H9 (cell line): ENCODE results near the gene CTDSPL. TPM values are rescaled to one million over a fixed set of nuclear protein-coding genes. Genes with fewer than 3 reads are reported as not detected.

Experiments
- DNase-seq: peaks from one replicate; pipeline ENCODE4 v3.0.0-alpha.2; 2017
- H2AFZ ChIP-seq: one replicate; pipeline ENCODE4 v1.6.1; 2013; ENCODE audit warnings: mild to moderate bottlenecking, low read length, control low read depth, moderate library complexity
- H2AK5ac ChIP-seq: 2 replicates; pipeline ENCODE4 v1.6.1; 2013; ENCODE audit warnings: low read length, control low read depth, mixed read lengths; ENCODE audit not compliant: insufficient read length
- H2BK120ac ChIP-seq: one replicate; pipeline ENCODE4 v1.6.1; 2013; ENCODE audit warnings: low read depth, mild to moderate bottlenecking, low read length, control low read depth, inconsistent platforms; ENCODE audit not compliant: poor library complexity, severe bottlenecking
- H2BK12ac ChIP-seq: 2 replicates; pipeline ENCODE4 v1.6.1; 2013; ENCODE audit warnings: low read length, control low read depth, mixed read lengths, low read depth; ENCODE audit not compliant: insufficient read length
- H2BK15ac ChIP-seq: 2 replicates; pipeline ENCODE4 v1.6.1; 2013; ENCODE audit warnings: low read depth, low read length, control low read depth
- H2BK20ac ChIP-seq: one replicate; pipeline ENCODE4 v1.6.1; 2013; ENCODE audit warnings: low read depth, mild to moderate bottlenecking, low read length, control low read depth, inconsistent platforms; ENCODE audit not compliant: poor library complexity, severe bottlenecking
- H2BK5ac ChIP-seq: 2 replicates; pipeline ENCODE4 v1.6.1; 2013; ENCODE audit warnings: low read length, control low read depth, mixed read lengths; ENCODE audit not compliant: insufficient read length
- H3K14ac ChIP-seq: 2 replicates; pipeline ENCODE4 v1.6.1; 2013; ENCODE audit warnings: low read length, control low read depth; ENCODE audit not compliant: insufficient read depth
- H3K18ac ChIP-seq: 2 replicates; pipeline ENCODE4 v1.6.1; 2013; ENCODE audit warnings: low read depth, mild to moderate bottlenecking, mixed read lengths, low read length, control low read depth; ENCODE audit not compliant: insufficient read length
- H3K23ac ChIP-seq: 2 replicates; pipeline ENCODE4 v1.6.1; 2013; ENCODE audit warnings: low read length, control low read depth, mixed read lengths, low read depth; ENCODE audit not compliant: insufficient read length
- H3K23me2 ChIP-seq: 2 replicates; pipeline ENCODE4 v1.6.1; 2013; ENCODE audit warnings: low read depth, mild to moderate bottlenecking, mixed read lengths, low read length, control low read depth; ENCODE audit not compliant: insufficient read length, poor library complexity, severe bottlenecking
- H3K27ac ChIP-seq: 2 replicates; pipeline ENCODE4 v1.5.1; 2013; ENCODE audit warnings: low read length, control low read depth, mixed read lengths, low read depth; ENCODE audit not compliant: insufficient read length
- H3K27me3 ChIP-seq: 2 replicates; pipeline ENCODE4 v1.6.1; 2013; ENCODE audit warnings: low read length, control low read depth, inconsistent platforms; ENCODE audit not compliant: insufficient read depth
- H3K4ac ChIP-seq: 2 replicates; pipeline ENCODE4 v1.6.1; 2013; ENCODE audit warnings: low read depth, mild to moderate bottlenecking, control low read depth, inconsistent platforms, low read length, moderate library complexity
- H3K4me1 ChIP-seq: 2 replicates; pipeline ENCODE4 v1.6.1; 2013; ENCODE audit warnings: low read length, control low read depth, inconsistent platforms; ENCODE audit not compliant: insufficient read depth
- H3K4me2 ChIP-seq: 2 replicates; pipeline ENCODE4 v1.6.1; 2013; ENCODE audit warnings: low read length, control low read depth, mixed read lengths; ENCODE audit not compliant: insufficient read length, insufficient read depth
- H3K56ac ChIP-seq: 2 replicates; pipeline ENCODE4 v1.6.1; 2013; ENCODE audit warnings: low read depth, mild to moderate bottlenecking, mixed read lengths, low read length, control low read depth; ENCODE audit not compliant: insufficient read length
- H3K79me1 ChIP-seq: 2 replicates; pipeline ENCODE4 v1.6.1; 2013; ENCODE audit warnings: low read depth, mild to moderate bottlenecking, moderate library complexity, low read length, control low read depth, inconsistent platforms; ENCODE audit not compliant: insufficient read depth, poor library complexity, severe bottlenecking
- H3K79me2 ChIP-seq: 2 replicates; pipeline ENCODE4 v1.6.1; 2013; ENCODE audit warnings: low read length, control low read depth, inconsistent platforms; ENCODE audit not compliant: insufficient read depth
- H3K9ac ChIP-seq: 2 replicates; pipeline ENCODE4 v1.6.1; 2013; ENCODE audit warnings: low read length, control low read depth, mixed read lengths; ENCODE audit not compliant: insufficient read length; ENCODE audit errors: extremely low read depth
- H3K9me3 ChIP-seq: one replicate; pipeline ENCODE4 v1.6.1; 2013; ENCODE audit warnings: low read depth, low read length, inconsistent platforms; ENCODE audit not compliant: control insufficient read depth
- H3T11ph ChIP-seq: one replicate; pipeline ENCODE4 v1.6.1; 2013; ENCODE audit warnings: mild to moderate bottlenecking, low read length, control low read depth, inconsistent platforms
- H4K20me1 ChIP-seq: one replicate; pipeline ENCODE4 v1.6.1; 2013; ENCODE audit not compliant: control insufficient read depth, insufficient read length, insufficient read depth
- H4K5ac ChIP-seq: 2 replicates; pipeline ENCODE4 v1.6.1; 2013; ENCODE audit warnings: low read depth, mild to moderate bottlenecking, mixed read lengths, low read length, control low read depth; ENCODE audit not compliant: insufficient read length
- H4K8ac ChIP-seq: replicated peaks from 2 replicates; pipeline ENCODE4 v1.6.1; 2013; ENCODE audit warnings: low read length, control low read depth, mixed read lengths, low read depth; ENCODE audit not compliant: insufficient read length
- H4K91ac ChIP-seq: 2 replicates; pipeline ENCODE4 v1.6.1; 2013; ENCODE audit warnings: low read depth, mild to moderate bottlenecking, moderate library complexity, mixed read lengths, low read length, control low read depth; ENCODE audit not compliant: insufficient read length
- H3K27ac Mint-ChIP-seq, 3 experiments: 2 replicates in 2 of 3; 3 replicates in 1 of 3; pipeline ENCODE4 v1.8.0; 2020 to 2021; ENCODE audit warnings: mixed read lengths in 3 of 3, mild to moderate bottlenecking in 1 of 3, moderate library complexity in 1 of 3
- H3K27me3 Mint-ChIP-seq: 2 replicates; pipeline ENCODE4 v1.8.0; 2021; ENCODE audit warnings: low read depth, mild to moderate bottlenecking, moderate library complexity, mixed read lengths
- H3K36me3 Mint-ChIP-seq, 3 experiments: 2 replicates in 2 of 3; 3 replicates in 1 of 3; pipeline ENCODE4 v1.8.0; 2020 to 2021; ENCODE audit warnings: low read depth in 3 of 3, mixed read lengths in 3 of 3; ENCODE audit not compliant: insufficient read depth in 1 of 3
- H3K4me1 Mint-ChIP-seq, 2 experiments: 2 replicates each; pipeline ENCODE4 v1.8.0; 2020; ENCODE audit warnings: mixed read lengths in 2 of 2
- H3K4me3 Mint-ChIP-seq, 2 experiments: 2 replicates in 1 of 2; 3 replicates in 1 of 2; pipeline ENCODE4 v1.8.0; 2020 to 2021; ENCODE audit warnings: mild to moderate bottlenecking in 2 of 2, mixed read lengths in 2 of 2, moderate library complexity in 1 of 2
- H3K9me3 Mint-ChIP-seq, 2 experiments: 2 replicates in 1 of 2; 3 replicates in 1 of 2; pipeline ENCODE4 v1.8.0; 2020; ENCODE audit warnings: mild to moderate bottlenecking in 2 of 2, mixed read lengths in 2 of 2, moderate library complexity in 1 of 2
- CTCF ChIP-seq: fragments of 200-600 bp; sonication (generic); conservative IDR thresholded peaks from 3 replicates; pipeline ENCODE4 v1.8.0; 2021; ENCODE audit warnings: antibody characterized with exemption, mild to moderate bottlenecking
- WGBS: extraction: QIAGEN DNeasy Blood & Tissue Kit; methylation state at CpG from one replicate; pipeline ENCODE4 v1.1.7; 2013; ENCODE audit warnings: missing lambda C conversion rate, low lambda C conversion rate, mixed read lengths; ENCODE audit not compliant: insufficient read length; ENCODE audit errors: extremely low coverage; 5-methylcytosine and 5-hydroxymethylcytosine counted together
- total RNA-seq: library from RNA; stranded (reverse); gene quantifications from 2 replicates; pipeline ENCODE4 v1.2.1, GENCODE V29; 2021

Gene CTDSPL
- total RNA-seq, 1 experiment from 2014 or later, result 20.8 TPM

GRCh38 chr3:37922721-37923568 lies 61.3 kb downstream of the CTDSPL start:
- no peaks in the 10 kb centered on the region for H4K20me1 ChIP-seq
- no peak overlapping the region for H2AK5ac ChIP-seq
- H3K27ac ChIP-seq, result no peak overlapping the region
- H2BK5ac ChIP-seq, result no peak overlapping the region
- WGBS, result no CpG with 5 or more reads among the region's 5 CpGs
- H4K5ac ChIP-seq, result no peak overlapping the region
- H4K8ac ChIP-seq, result no peak overlapping the region
- DNase-seq, result no peak
- H3K4me3 Mint-ChIP-seq, result no peak overlapping the region
- H2BK20ac ChIP-seq, result no peak overlapping the region
- no peak overlapping the region for H3K23ac ChIP-seq
- H2BK120ac ChIP-seq, result no peak overlapping the region
- H3K79me1 ChIP-seq, result no peaks in the 10 kb centered on the region
- H3K9ac ChIP-seq, result no peak overlapping the region
- H3K9me3 ChIP-seq, result no peaks in the 10 kb centered on the region
- no peaks in the 10 kb centered on the region for H3K27me3 ChIP-seq
- H3K27me3 Mint-ChIP-seq, result no peaks in the 10 kb centered on the region
- no peaks in the 10 kb centered on the region for H3K23me2 ChIP-seq
- no peaks in the 10 kb centered on the region for H3K9me3 Mint-ChIP-seq
- peaks cover 6% of the 10 kb centered on the region; the same call in 1 of the 2 replicates for H3K4me1 ChIP-seq
- H3K4ac ChIP-seq, result no peak overlapping the region
- H2BK12ac ChIP-seq, result no peak overlapping the region
- no peak overlapping the region for H2AFZ ChIP-seq
- no peak overlapping the region for H3K18ac ChIP-seq
- H3K56ac ChIP-seq, result no peak overlapping the region
- peak overlapping the region; percentile 17; the same call in 1 of the 2 replicates for H3K14ac ChIP-seq
- no peaks in the 10 kb centered on the region; the same call in 1 of the 2 replicates for H3K79me2 ChIP-seq
- no peak for TF ChIP-seq CTCF
- peak overlapping the region; percentile 12 to 59 (median 22); a peak in 5 of 7 replicates for H3K27ac Mint-ChIP-seq
- H3K4me1 Mint-ChIP-seq, result peaks cover 24 to 26% of the 10 kb centered on the region in 2 experiments
- no peak overlapping the region for H3T11ph ChIP-seq
- H3K36me3 Mint-ChIP-seq, result no peaks in the 10 kb centered on the region
- no peak overlapping the region for H2BK15ac ChIP-seq
- H3K4me2 ChIP-seq, result no peak overlapping the region
- H4K91ac ChIP-seq, result no peak overlapping the region
